Measurements from ENCODE around the gene SCUBE2.

DNA sequence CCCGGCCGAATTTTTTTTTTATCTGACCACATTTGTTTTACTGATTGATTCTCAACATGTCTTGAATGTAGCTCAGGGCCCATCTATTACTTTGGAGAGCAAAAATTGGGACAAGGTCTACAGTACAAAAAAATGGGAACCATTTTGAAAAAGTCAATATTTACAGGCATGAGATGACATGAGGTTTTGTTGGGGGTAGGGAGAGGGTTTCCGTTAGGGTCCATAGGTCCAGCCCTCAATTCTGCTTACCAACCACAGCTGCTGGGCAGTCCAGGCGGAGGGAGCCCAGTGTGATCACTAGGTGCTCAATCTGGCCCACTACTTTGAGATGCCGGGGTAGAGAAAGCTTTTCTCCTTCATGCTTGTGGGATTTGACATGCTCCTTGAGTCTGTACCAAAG lies 105.9 kb downstream of the SCUBE2 start:
- TF ChIP-seq POLR2AphosphoS5 (IDR thresholded peaks at IDR 0.05; ENCODE audit: insufficient read depth, low read depth, low read length) (no peak), POLR2A (IDR thresholded peaks at IDR 0.05; ENCODE audit: low read depth, low read length) (no peak), EZH2 (IDR thresholded peaks at IDR 0.05; ENCODE audit: borderline replicate concordance, low read depth, low read length, severe bottlenecking) (no peak)
- TF ChIP-seq, protein P1, sequence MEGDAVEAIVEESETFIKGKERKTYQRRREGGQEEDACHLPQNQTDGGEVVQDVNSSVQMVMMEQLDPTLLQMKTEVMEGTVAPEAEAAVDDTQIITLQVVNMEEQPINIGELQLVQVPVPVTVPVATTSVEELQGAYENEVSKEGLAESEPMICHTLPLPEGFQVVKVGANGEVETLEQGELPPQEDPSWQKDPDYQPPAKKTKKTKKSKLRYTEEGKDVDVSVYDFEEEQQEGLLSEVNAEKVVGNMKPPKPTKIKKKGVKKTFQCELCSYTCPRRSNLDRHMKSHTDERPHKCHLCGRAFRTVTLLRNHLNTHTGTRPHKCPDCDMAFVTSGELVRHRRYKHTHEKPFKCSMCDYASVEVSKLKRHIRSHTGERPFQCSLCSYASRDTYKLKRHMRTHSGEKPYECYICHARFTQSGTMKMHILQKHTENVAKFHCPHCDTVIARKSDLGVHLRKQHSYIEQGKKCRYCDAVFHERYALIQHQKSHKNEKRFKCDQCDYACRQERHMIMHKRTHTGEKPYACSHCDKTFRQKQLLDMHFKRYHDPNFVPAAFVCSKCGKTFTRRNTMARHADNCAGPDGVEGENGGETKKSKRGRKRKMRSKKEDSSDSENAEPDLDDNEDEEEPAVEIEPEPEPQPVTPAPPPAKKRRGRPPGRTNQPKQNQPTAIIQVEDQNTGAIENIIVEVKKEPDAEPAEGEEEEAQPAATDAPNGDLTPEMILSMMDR (IDR thresholded peaks at IDR 0.05; ENCODE audit: extremely low read depth in 1 of 2, insufficient read depth in 1 of 2, low read depth in 1 of 2, low read length in 2 of 2): no peak
